Gastroesophageal sphincter (tissue), 4 donors: Measurements from ENCODE around the gene GNG12. TPM values are rescaled to one million over a fixed set of nuclear protein-coding genes. Genes with fewer than 3 reads are reported as not detected.

Source experiments
- ATAC-seq: fragments of 150-250 bp; one replicate; pipeline ENCODE4 v1.9.1; 2016; ENCODE audit warnings: mild to moderate bottlenecking, moderate library complexity
- H3K27ac ChIP-seq, 4 donors: fragments of 200-600 bp; sonication (generic) in 3 of 4; 1 replicate in 3 of 4; 2 replicates in 1 of 4; pipeline ENCODE4 v1.5.1; 2016 to 2019
- H3K27me3 ChIP-seq: fragments of 200-600 bp; sonication (generic); one replicate; pipeline ENCODE4 v1.5.1; 2019
- H3K36me3 ChIP-seq, 2 donors: fragments of 200-600 bp; sonication (generic); one replicate each; pipeline ENCODE4 v1.5.1; 2019; ENCODE audit warnings: control low read depth in 1 of 2
- H3K4me1 ChIP-seq, 3 donors: fragments of 200-600 bp; sonication (generic); 1 replicate in 2 of 3; 2 replicates in 1 of 3; pipeline ENCODE4 v1.5.1; 2016 to 2019; ENCODE audit warnings: control low read depth in 2 of 3
- H3K4me3 ChIP-seq, 2 donors: fragments of 200-600 bp; sonication (generic); one replicate each; pipeline ENCODE4 v1.5.1; 2019; ENCODE audit warnings: mild to moderate bottlenecking in 1 of 2, moderate library complexity in 1 of 2
- H3K9me3 ChIP-seq, 3 donors: fragments of 200-600 bp; sonication (generic); one replicate each; pipeline ENCODE4 v1.5.1; 2017 to 2019; ENCODE audit warnings: control low read depth in 2 of 3
- EP300 ChIP-seq: sonication (generic); formaldehyde crosslinking; IDR thresholded peaks from one replicate; pipeline ENCODE4 v1.6.1; 2017; ENCODE audit warnings: antibody characterized with exemption, mild to moderate bottlenecking
- POLR2A ChIP-seq, 2 donors: fragments of 450-650 bp; IDR thresholded peaks; one replicate each; pipeline ENCODE4 v1.6.1; 2017; ENCODE audit warnings: antibody characterized with exemption in 2 of 2, mild to moderate bottlenecking in 2 of 2, moderate library complexity in 1 of 2
- POLR2AphosphoS5 ChIP-seq: sonication (generic); formaldehyde crosslinking; IDR thresholded peaks from one replicate; pipeline ENCODE4 v1.6.1; 2017; ENCODE audit warnings: antibody characterized with exemption
- WGBS, 2 donors: methylation state at CpG; one replicate each; pipeline ENCODE4 v1.1.5; 2018; ENCODE audit warnings: low coverage in 1 of 2; 5-methylcytosine and 5-hydroxymethylcytosine counted together
- total RNA-seq, 4 donors: library from RNA; depleted of rRNA; stranded (reverse); fragments of >200 nt; gene quantifications; one replicate each; pipeline ENCODE4 v1.1.0, GENCODE V29; 2016
- TF ChIP-seq, protein P1 (sequence below), 4 experiments: fragments of 200-600 bp in 2 of 4; fragments of 450-650 bp in 2 of 4; sonication (generic) in 1 of 4; IDR thresholded peaks; one replicate each; pipeline ENCODE4 v1.5.1; 2017 to 2019; ENCODE audit warnings: antibody characterized with exemption in 4 of 4, mild to moderate bottlenecking in 2 of 4, moderate library complexity in 2 of 4

GNG12 gene
- total RNA-seq, 4 donors from 2014 or later = 135 to 175 (median 149) TPM

DNA sequence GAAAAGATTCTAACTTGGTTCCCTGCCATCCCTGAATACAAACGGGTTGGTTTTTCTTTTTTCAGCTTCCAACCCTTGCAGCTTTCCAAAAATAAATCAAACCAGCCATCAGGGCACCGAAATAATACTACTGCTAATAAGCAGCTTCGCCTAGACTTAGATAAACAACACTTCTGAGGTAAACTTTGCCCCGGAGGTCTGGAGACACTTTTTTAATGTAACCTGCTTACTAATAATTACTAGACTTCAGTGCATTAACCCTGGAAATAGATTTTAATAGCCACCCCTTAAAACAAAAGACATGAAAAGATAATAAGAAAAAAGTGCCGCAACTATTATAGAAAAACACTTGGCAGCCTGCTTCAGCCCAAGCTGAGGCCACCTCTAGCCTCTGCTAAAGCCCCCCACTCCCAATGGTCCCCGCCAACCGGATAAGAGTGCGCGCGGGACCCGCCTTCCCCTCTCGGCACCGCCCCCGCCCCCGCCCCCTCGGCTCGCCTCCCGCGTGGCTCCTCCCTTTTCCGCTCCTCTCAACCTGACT, 148.7 kb downstream of the GNG12 start:
- H3K9me3 ChIP-seq = no peaks in the 10 kb centered on the region
- peaks cover 0 to 20% of the 10 kb centered on the region in 2 donors for H3K36me3 ChIP-seq
- TF ChIP-seq, protein P1, sequence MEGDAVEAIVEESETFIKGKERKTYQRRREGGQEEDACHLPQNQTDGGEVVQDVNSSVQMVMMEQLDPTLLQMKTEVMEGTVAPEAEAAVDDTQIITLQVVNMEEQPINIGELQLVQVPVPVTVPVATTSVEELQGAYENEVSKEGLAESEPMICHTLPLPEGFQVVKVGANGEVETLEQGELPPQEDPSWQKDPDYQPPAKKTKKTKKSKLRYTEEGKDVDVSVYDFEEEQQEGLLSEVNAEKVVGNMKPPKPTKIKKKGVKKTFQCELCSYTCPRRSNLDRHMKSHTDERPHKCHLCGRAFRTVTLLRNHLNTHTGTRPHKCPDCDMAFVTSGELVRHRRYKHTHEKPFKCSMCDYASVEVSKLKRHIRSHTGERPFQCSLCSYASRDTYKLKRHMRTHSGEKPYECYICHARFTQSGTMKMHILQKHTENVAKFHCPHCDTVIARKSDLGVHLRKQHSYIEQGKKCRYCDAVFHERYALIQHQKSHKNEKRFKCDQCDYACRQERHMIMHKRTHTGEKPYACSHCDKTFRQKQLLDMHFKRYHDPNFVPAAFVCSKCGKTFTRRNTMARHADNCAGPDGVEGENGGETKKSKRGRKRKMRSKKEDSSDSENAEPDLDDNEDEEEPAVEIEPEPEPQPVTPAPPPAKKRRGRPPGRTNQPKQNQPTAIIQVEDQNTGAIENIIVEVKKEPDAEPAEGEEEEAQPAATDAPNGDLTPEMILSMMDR (IDR thresholded peaks at IDR 0.05) = peak in 1 of 4 experiments; percentile 2
- TF ChIP-seq POLR2A (IDR thresholded peaks at IDR 0.05) (no peak), EP300 (no peak)
- no peaks in the 10 kb centered on the region for H3K27me3 ChIP-seq
- peak overlapping the region; percentile 20 to 98 (median 82) for H3K27ac ChIP-seq
- peak overlapping the region; percentile 26 to 69 for H3K4me3 ChIP-seq
- WGBS, 2 donors = 0 to 1% methylated on average over 18 to 20 of the region's 20 CpGs
- H3K4me1 ChIP-seq = peaks cover 5 to 31% (median 6%) of the 10 kb centered on the region in 3 donors
- ATAC-seq = no peak

DNA sequence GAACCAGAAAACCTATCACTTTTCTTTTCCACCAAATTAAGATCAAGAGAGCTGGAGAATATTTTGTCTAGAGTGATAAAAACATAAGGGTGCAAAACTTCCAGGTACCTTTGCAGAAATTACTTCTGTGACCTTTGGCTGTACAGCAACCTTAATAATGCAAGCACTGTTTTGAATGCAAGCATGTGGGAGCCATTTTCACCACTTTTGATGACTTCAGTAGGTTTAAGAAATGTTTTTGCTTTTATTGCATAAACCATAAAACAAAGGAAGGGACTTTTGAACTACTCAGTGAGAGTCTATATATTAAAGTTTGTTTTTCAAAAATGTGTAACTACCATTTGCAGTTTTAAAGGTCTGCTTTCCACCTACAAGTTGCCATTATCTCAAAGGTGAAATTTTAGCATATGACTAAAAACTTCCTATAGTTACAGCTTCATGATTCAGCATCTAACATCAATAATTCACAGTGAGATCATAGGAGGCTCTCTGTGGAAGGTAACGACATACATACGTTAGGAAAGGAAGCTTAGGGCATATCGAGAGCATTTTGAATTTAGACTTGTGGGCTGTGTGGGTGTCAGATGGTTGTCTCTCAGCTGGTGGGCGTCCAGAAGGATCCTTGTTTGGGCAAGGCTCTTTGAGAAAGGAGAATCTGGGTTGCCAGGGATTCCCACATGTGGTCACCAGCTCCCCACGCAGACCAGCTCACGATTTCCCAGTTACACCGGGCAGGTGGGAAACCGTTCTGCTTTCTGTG, 149.3 kb downstream of the GNG12 start:
- no peak for TF ChIP-seq POLR2A (IDR thresholded peaks at IDR 0.05)
- TF ChIP-seq, protein P1 (IDR thresholded peaks at IDR 0.05) = no peak
- no peak for TF ChIP-seq EP300
- TF ChIP-seq POLR2AphosphoS5 = no peak
- 20 to 25% methylated on average over 6 to 8 of the region's 8 CpGs for WGBS, 2 donors

DNA sequence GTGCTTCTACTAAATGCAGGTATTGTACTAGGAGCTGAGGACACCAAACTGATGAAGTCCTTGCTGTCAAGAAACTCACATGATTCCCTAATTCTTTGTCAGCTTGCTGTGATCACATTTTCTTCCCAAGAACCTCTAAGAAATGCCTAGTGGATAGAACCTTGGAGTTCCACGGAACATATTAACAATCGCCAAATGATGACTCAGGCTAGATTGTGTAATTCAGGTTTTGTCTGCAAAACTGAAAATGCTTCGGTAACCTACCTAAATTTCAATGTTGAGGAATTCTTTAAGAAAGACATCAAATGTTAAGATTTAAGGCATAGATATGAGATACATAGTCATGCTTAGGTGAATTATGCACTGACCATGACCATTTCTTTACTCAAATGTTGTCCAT, 150.0 kb downstream of the GNG12 start:
- Histone ChIP-seq H3K27me3 (no peaks in the 10 kb centered on the region), H3K36me3 (peaks cover 0 to 10% of the 10 kb centered on the region in 2 donors), H3K9me3 (no peaks in the 10 kb centered on the region), H3K27ac (peak overlapping the region in 1 of 4 donors; percentile 18), H3K4me1 (peaks cover 5 to 31% (median 6%) of the 10 kb centered on the region in 3 donors), H3K4me3 (no peak overlapping the region)
- WGBS, 2 donors = 17 to 58% methylated on average over 3 of the region's 3 CpGs
- no peak for ATAC-seq
- no peak for TF ChIP-seq POLR2A (IDR thresholded peaks at IDR 0.05)
- peak; percentile 51 for TF ChIP-seq POLR2AphosphoS5
- TF ChIP-seq, protein P1 (IDR thresholded peaks at IDR 0.05) = no peak
- no peak for TF ChIP-seq EP300

More for the DNA sequence above, 149.3 kb downstream of the GNG12 start:
- H3K9me3 ChIP-seq = no peaks in the 10 kb centered on the region
- peaks cover 5 to 31% (median 6%) of the 10 kb centered on the region in 3 donors for H3K4me1 ChIP-seq
- H3K27me3 ChIP-seq = no peaks in the 10 kb centered on the region
- H3K4me3 ChIP-seq = peak overlapping the region; percentile 26 to 69
- peaks cover 0 to 16% of the 10 kb centered on the region in 2 donors for H3K36me3 ChIP-seq
- peak overlapping the region; percentile 20 to 98 (median 82) for H3K27ac ChIP-seq
- ATAC-seq = no peak

DNA sequence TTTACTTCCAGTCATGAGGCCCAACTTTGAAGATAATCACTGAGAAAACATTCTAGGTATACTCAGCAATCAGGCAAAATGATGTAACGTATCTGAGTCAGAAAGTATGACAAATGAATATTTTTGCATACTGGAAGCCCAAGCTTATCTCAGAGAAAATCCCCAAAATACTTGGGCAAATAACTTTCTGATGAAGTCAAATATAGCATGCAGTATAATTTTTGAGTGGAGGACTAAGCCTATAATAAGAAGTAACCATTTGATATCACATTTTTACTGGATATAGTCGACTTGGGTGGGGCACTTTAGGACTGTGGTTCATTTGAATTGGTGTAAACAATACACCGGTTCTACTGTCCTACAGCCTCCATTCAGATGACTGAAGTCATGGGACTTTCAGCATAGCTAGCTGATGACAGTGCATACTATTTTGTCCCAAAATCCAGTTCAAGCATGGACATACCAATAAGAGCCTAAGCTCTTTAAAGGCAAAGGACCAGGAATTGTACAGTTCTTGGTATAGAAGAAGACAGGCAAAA, 150.5 kb downstream of the GNG12 start:
- Histone ChIP-seq H3K4me3 (no peak overlapping the region), H3K27me3 (no peaks in the 10 kb centered on the region), H3K9me3 (no peaks in the 10 kb centered on the region), H3K4me1 (peaks cover 5 to 28% (median 6%) of the 10 kb centered on the region in 3 donors), H3K36me3 (peaks cover 0 to 4% of the 10 kb centered on the region in 2 donors), H3K27ac (peak overlapping the region in 1 of 4 donors; percentile 18)
- ATAC-seq = no peak
- WGBS, 2 donors = 21 to 43% methylated on average over 3 of the region's 3 CpGs
- TF ChIP-seq, protein P1 (IDR thresholded peaks at IDR 0.05) = no peak
